HG03342 (cell line): Measurements from ENCODE around the gene FZD7.

Experiments used
- ATAC-seq: cut with Tn5 transposase; IDR thresholded peaks from one replicate; pipeline ENCODE4 v1.9.1; 2021; ENCODE audit warnings: mild to moderate bottlenecking, moderate library complexity; ENCODE audit not compliant: unreplicated experiment

FZD7 gene

DNA sequence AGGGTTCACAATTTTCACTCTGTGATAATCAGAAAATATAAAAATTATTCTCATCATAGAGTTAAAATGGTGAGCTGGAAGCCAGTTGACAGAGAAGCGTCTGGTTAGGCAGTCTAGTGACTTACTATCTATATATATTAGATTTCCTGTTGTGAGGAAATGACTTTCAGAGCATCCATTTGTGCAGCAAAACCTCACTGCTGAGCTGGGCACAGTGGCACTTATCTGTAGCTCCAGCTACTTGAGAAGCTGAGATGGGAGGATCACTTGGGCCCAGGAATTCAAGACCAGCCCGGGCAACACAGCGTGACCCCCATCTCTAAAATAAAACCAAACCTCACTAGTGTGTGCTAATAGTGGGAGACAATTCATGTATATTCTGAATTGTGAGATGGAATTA is 32.2 kb downstream of the FZD7 start:
- no peak for ATAC-seq

DNA sequence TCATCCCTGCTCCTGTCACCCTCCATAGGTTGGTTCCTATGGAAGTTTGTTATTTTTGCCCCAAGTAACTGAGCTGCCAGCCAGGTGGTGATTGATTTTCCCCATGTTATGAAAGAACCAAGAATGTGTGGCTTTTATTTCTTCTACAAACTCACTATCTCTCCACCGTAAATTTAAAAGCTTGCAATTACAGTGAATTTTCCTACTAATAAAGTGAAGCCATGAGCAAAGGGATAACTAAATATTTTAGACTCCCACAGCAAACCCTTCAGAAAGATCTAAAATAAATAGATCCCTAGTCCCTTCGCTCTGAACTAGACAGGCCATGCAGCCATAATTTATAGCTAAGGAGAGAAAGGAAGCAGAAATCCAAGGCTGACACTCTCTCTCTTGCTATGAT is 33.2 kb downstream of the FZD7 start:
- no peak for ATAC-seq

DNA sequence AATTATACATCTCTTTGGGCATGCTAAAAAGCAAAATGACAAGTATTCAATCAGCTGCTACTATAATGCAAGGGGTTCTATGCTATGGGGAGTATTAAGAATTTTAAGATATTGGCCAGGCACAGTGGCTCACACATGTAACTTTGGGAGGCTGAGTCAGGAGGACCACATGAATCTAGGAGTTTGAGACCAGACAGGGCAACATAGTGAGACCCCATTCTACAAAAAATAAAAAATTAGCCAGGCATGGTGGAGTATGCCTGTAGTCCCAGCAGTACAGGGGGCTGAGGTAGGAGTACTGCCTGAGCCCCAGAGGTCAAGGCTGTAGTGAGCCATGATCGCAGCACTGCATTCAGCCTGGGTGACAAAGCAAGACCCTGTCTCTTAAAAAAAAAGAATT is 33.9 kb downstream of the FZD7 start:
- no peak for ATAC-seq

DNA sequence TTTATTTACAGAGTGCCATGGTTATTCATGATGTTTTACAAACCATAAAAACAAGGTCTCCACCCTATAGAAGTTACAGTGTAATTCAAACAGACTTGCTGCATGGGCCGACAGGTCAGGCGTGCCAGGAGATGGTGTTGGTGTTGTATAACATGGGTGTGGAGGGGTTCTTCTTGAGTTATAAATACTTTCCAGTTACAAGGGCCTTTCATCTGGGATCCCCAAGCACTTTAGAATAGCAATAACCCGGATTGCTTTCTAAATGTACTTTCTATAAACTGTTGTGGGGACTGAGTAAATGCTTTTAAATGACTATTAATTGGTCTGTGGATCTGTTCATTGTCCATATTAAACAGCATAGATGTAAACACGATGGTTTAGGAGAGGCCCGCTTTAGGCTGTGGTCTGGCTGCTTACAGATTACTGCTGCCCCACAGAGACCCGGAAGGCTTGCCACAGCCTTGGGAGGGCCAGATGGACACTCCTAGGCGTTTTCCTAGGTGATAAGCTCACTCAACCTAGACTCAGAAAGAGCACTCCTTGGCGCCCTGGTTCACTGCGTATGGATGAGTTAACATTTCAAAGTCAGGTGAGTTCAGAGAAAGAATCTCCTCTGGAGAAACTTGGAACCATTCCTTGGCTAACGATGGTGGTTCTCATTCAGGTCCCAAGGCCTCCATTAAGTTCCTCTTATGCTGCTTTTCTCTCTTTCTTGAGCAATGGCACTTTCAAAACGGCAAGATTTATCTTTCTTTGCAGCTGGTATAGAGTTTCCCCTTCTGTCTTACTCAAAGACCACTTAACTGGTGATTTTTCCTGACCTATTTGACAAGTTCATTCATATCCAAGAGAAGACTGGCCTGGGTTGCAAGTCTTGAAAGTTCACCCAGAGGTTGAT is 35.8 kb downstream of the FZD7 start:
- ATAC-seq: no peak

DNA sequence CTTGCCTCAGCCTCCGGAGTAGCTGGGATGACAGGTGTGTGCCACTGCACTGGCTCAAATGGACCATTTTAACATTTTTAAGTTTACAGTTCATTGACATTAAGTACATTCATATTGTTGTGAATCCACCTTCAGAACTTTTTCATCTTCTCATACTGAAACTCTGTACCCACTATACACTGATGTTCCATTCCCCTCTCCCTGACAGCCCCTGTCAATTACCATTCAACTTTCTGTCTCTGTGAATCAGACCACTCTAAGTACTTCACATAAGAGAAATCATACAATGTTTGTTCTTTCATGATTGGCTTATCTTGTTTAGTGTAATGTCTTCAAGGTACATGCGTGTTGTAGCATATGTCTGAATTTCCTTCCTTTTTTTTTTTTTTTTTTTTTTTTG is 37.5 kb downstream of the FZD7 start:
- no peak for ATAC-seq

DNA sequence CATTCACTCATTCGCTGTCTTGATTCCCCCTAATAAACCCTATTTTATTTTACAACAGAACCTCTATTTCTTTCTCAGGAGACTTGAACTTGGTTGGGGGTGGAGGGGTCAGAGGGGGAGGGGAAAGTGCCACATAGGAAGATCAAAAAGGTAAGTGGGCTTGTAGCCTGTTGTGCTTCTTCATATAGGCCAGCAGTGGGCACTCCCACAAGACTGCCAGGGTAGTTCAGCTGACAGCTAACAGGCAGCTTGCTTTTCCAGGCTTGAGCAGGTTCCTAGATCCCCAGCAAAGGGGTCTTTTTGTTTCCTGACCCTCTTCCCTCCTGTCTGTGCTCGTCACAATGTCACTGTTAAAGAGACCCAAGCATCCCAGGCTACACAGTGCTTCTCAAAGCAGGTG is 38.6 kb downstream of the FZD7 start:
- no peak for ATAC-seq

DNA sequence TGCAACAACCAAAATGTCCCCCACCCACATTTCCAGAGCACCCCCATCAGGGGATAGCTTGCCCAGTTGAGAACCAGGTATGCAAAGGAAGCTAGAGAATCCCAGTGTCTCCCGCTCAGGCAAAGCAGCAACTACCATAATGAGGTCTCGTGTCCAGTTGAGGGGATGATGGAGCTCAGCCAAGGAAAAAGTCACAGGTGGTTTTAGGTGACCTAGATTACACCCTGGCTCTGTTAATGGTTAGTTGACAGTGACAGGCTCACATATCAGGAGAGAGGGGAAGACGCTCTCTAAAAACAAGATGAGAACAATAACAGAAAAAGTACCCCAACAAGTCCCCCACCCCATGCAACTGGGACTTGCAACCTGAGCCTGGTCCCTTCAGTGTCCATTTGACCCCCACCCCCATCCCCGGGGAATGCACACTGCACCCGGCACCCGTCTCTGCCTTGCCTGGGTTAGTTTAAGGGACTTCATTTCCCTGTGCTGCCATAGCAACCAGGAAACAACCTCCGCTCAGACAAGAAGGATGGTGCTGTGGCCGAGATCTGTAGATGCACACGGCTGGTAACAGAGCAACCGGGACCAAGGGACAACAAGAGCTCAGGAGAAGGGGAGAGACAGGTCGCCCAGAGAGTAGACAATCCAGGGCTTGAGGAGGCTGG is 39.2 kb downstream of the FZD7 start, which contains the start of gene KIAA2012:
Gene KIAA2012 (plus strand): TSS at position 519 of the 665 bp plus-strand sequence. CDS start 373 bp downstream, outside the sequence.
- no peak for ATAC-seq

DNA sequence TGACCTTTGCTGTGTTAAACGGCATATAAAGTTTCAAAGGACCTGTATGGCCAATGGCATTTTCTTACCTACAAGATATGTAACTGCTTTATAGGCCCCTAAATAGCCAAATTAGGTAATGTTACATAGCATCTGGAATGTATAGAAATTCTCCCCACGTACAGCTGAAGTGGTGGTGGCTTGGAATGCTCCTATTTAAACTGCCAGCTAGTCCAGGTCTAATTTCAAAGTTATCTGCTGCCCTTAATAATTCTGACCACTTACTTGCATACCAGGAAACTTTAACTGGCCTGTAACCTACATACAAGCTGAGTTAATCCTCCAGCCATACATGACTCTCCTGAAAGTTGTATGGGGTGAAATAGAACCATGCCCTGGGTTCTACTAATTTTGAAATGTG is 40.7 kb downstream of the FZD7 start:
- ATAC-seq: no peak

DNA sequence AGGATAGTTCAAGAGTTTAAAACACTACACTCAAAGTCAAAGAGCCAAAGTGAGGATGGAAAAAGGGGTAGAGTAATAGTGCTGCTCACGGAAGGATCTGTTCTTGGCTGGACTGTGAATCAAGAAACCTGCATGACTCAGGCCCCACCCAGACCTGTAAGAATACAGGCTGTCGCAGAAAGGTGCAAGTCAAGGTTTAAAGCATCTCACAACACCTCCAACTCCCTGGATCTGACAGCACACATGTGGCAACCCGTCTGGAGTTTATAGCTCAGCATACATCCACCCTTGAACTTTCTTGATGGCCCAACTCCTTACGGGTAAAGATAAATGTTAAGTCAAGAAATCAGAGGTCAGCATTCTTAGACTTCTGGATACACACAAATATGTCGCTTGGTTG is 45.7 kb downstream of the FZD7 start:
- ATAC-seq: no peak

DNA sequence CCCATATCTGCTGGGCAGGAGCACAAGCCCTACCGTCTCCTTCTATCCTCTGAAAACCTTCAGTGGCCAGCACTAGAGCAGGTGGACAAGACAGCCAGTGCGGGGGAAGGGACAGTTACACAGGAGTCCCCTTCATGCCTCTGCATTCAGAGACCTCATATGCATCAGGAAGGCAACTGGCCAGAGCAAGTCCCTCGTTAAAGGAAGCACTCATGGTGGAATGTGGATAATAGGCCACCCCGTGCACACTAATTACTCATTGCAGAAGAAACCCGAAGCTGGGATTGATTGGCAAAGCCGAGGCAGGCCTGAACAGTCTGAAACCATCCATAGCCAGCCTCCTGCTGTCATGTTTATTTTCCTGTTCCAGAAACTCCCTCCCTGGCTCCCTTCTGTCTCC is 50.6 kb downstream of the FZD7 start:
- no peak for ATAC-seq
